Stimulated activated CD4-positive, alpha-beta T cell treated with anti-CD3 and anti-CD28 coated beads, Interleukin-12 subunit alpha, Interleukin-12 subunit beta, amount 100 ng/mL, for 48 hours (primary cell): Measurements from ENCODE around the gene ALG12.
"Not testable (repeated sequence)": the region's sequence is repeated elsewhere in the genome, so short reads cannot be mapped to it uniquely, and the experiment has no call there.

Experiments
- DNase-seq, 3 donors: peaks; one replicate each; pipeline ENCODE4 v3.0.0-alpha.2; 2020; ENCODE audit warnings: low read depth in 2 of 3, low spot score in 1 of 3

The ALG12 gene

DNA sequence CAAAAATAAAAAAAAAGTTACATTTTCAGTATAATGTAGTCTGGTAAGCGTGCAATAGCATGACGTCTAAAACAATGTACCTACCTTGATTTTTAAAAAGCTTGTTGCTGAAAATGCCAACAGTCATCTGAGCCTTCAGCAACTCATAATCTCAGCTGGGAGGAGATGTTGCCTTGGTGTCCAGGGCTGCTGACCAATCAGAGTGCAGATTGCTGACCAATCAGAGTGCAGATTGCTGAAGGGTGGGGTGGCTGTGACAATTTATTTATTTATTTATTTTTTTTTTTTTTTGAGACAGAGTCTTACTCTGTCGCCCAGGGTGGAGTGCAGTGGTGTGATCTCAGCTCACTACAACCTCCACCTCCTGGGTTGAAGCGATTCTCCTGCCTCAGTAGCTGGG lies 46.8 kb downstream of the ALG12 start:
- DNase-seq: no peak

DNA sequence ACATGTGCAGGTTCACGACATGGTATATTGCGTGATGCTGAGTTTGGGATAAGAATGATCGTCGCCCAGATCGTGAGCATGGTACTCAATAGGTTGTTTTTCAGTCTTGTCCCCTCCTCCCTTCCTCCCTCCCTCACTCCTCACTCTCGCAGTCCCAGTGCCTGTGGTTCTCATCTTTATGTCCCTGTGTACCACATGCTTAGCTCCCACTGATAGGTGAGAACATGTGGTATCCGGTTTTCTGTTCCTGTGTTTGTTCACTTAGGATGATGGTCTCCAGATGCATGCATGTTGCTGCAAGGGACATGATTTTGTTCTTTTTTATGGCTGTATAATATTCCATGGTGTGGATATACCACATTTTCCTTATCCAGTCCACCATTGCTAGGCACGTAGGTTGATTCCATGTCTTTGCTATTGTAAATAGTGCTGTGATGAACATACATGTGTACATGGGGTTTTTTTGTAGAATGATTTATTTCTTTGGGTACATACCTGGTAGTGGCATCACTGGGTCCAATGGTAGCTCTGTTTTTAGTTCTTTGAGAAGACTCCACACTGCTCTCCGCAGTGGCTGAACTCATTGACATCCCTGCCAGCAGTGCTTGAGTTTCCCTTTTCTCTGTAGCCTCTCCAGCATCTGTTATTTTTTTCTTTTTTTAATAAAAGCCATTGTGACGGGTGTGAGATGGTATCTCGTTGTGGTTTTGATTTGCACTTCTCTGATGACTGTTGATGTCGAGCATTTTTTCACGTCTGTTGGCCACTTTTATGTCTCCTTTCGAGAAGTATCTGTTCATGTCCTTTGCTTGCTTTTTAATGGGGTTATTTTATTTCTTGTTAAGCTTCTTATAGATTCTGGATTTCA lies 48.2 kb downstream of the ALG12 start:
- DNase-seq: no peak

DNA sequence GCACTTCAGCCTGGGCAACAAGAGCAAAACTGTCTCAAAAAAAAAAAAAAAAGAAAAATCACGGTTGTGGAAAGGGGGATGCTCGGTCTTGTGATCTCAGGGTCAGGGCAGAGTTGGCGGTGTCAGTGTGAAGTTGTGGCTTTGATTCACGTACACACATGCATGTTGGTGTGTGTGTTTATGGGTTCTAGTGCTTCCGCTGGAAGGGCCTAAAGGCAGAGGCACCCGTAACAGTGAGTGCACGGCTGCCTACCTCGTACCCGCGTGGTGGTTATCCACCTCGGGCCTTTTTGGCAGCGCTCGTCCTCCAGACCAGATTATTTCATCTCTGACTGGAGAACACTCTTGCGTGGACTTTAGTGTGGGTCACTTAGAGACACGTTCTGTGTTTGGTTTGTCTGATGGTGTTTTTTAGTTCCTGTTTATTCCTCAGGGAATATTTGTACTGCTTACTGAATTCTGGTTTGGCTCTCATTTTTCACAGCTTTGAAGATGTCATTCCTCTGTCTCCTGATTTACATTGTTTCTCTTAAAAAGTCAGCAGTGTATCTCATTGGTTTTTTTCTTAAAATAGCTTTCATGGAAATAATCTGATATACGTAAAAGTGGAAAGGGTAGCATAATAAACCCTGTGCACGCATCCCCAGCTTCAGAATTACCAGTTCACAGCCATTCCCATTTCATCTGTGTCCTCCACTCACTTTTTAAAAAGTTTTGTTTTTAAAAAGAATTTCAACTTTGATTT lies 49.0 kb downstream of the ALG12 start:
- DNase-seq: no peak

DNA sequence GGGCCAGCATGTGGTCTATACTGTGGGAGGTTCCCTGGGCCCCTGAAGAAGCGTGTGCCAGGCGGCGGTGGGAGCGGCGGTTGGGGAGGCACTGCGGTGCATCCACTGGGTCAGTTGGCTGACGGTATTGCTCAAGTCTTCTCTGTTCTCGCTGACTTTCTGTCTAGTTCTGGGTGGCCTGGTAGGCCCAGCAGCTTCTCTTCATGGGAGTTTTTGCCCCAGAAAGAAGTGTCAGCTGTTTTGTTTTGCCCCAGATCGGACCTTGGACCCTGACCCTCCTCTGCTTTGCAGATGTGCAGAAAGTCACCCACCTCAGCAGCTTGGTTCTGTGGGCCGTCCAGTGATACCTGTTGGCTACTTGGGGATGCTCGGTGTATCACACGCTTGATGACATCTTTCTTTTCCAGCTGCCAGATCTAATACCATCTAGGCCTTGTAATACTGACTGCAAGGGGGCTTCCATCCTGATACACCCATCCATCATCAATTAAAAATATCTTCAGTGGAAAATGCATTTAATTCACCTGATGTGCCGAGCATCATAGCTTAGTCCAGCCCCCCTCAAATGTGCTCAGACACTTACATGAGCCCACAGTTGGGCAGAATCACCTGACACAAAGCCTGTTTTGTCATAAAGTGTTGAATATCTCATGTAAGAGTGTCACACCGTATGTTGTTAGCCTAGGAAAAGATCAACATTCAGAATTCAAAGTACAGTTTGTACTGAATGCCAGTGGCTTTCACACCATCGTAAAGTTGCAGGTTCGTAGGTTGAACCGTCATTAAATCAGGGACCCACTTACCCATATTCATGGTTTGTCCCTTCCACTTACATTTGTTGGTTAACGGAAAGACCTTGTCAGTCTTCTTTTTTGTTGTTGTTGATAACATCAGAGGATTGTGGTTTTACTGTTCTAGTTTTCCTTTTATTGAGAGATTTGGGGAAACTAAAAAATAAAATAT lies 50.7 kb downstream of the ALG12 start:
- DNase-seq: no peak

DNA sequence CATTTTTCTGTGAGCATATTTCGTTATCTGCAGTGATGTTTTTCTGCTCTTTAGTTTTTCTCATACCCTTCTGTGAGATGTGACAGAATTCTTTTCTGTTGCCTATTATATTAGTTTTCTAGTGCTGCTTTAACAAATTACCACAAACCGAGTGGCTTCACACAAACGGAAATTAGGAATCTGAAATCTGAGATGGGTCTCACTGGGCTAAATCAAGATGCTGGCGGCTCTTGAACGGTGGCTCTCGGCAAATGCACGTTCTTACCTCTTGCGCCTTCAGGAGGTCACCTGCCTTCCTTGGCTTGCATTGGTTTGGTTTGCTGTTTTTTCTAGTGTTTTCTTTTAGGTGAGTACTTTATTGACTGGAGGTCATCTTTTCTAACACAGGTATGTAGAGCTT lies 51.6 kb downstream of the ALG12 start:
- DNase-seq: no peak

DNA sequence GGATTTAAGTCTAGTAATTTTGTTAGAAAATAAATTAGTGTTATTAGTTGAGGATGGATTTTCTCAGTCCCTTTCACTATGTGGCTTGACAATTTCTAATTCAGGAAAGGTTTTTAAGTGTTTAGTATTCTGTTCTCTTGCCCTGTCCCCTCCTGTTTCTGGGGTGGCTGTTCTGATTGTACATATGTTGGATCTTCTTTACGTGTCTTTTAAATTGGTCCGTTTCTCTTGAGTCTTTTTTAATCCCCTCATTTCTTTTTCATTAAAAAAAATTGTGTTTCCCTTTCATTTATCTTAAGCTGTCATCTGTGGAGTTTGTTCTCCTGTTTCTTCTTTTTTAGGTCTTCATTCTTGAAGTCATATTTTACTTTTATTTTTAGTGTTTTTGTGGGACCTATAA lies 52.1 kb downstream of the ALG12 start:
- no peak for DNase-seq

DNA sequence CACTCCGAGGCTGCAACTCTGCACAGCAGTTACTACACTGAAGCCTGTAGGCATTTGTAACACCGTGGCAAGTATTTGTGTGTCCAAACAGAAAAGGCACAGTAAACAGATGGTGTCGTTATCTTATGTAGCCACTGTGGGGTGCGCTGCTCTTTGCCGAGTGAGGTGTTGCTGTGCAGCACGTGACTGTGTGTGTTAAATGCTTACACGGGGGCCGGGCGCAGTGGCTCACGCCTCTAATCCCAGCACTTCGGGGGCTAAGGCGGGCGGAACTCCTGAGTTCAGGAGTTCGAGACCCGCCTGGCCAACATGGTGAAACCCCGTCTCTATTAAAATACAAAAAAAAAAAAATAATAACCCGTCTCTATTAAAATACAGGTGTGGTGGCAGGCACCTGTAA lies 53.1 kb downstream of the ALG12 start:
- DNase-seq: no peak

DNA sequence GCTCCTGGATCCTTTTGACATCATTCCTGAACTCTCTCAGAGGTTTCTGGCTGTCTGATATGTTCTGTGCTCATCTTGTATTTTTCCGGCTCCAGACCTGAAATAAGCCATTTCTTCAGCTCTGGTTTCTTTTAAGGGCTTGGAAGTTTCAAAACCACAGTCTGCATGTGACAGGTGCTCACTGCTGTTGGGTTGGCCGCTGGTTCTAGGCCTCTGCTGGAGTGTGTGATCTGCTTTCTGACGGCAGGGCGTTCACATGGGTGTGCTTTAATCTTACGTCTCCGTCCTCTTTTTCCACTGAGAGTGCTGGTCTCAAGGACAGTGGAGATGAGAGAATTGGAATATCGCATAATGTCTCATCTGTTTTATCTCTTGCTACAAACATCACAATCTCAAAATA lies 54.3 kb downstream of the ALG12 start:
- DNase-seq: no peak

DNA sequence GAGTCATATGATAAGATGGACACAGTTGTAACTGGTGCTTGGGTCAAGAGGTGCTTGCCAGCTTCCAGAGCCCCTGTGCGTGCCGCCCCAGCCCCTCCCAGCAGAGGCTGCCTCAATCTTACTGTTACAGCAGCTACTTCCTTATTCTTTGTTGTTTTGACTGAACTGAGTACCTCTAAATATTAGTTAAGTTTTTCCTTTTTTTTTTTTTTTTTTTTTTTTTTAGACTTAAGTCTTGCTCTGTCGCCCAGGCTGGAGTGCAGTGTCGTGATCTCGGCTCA lies 55.8 kb downstream of the ALG12 start:
- no peak for DNase-seq

DNA sequence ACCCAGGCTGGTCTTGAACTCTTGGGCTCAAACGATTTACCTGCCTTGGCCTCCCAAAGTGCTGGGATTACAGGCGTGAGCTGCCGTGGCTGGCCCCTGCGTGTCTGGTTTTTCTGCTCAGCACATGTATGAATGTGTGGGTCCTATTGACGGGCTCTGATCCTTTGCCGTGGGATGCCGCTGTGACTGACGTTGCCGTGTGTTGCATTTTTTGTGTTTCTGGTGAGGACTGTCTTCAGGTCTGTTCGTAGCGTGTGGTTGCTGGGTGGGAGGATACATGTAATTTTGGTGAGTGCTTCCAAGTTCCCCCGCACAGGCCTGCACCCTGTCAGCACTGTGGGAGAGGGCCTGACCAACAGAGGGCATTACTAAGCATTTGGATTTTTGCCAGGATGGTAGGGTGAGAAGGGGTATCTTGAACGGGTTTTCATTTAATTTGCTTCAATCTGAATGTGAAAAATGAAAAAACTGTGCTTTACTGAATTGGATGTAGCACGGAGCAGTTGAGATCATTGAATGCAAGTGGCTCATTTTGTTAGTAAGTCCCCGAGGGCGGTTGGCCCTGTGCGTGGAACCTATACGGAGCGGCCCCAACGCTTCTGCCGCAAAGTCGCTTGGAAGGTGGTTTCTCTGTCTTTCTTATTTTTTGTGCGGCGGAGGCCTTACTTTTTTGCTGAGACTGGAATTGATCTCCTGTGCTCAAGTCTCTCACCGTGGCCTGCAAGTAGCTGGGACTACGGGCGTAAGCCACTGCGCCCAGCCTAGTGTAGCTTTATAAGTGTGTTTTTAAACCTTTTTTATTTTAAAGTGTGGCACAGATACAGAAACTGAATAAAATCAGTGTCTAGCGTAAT lies 56.4 kb downstream of the ALG12 start:
- no peak for DNase-seq

DNA sequence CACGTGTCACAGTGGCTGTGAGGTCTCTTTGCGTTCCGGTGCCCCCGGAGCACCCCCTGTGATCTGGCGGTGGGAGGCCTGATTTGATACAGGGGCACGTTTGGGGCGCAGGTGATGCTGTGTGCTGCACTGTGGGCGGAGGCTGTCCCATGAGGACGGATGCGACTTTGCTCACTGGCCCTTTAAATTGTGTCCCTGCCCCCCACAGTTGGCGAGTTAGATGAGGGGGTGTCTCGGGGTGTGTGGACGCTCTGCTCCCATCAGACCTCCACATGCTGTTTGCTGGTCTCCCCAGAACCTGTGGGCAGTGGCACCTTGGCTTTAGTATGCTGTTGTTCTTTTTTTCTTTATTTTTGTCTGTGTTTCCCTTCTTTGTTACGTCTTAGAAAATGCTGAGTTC lies 59.4 kb downstream of the ALG12 start:
- no peak for DNase-seq

DNA sequence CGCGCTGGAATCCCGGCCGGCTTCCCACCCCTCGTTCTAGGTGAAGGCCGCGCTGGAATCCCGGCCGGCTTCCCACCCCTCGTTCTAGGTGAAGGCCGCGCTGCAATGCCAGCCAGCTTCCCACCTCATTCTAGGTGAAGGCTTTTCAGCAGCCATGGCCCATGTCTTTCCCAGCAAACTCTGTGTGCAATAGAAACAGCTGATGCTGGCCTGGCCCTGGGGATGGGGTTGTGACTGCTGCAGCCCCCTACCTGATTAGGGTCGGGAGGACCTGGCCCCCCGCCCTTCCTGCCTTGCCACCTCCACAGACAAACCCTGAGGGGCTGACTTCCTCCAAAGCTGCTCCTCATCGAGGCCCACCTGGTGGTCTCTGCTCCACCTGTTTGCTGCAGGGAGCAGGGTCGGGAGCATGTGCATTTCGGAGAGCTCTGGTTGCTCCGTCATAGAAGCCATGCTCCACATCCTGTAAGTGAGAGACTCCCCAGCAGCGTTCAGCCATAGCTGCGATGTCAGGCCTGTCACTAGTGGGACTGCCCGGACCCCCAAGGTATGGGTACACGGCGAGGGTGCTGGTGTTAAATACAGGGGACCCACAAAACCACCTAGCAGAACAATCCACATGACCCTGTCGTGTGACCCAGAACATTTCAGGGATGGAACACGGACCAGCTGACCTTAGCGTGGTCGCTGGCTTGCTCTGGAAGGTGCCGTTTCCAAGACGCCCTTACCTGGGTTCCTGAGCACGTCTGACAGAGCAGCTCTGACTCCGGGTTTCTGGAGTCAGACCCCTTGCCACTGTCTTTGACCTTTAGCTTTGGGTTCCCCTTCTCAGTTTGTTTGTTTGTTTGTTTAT lies 61.2 kb downstream of the ALG12 start:
- no peak for DNase-seq

DNA sequence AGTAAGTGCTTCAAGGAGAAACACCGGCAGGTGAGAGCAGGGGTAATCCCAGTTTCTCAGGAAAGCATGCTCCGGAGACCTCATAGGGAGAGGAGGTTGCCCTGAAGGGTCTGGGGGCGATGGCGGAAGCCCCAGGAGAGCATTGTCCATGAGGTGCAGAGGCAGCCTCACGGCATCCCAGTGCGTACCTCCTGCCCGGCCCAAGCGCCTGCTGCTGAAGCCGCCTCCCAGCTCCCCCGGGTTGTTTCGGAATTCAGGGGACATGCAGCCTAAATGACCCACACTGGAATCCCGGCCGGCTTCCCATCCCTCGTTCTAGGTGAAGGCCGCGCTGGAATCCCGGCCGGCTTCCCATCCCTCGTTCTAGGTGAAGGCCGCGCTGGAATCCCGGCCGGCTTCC lies 61.9 kb downstream of the ALG12 start:
- DNase-seq: no peak

DNA sequence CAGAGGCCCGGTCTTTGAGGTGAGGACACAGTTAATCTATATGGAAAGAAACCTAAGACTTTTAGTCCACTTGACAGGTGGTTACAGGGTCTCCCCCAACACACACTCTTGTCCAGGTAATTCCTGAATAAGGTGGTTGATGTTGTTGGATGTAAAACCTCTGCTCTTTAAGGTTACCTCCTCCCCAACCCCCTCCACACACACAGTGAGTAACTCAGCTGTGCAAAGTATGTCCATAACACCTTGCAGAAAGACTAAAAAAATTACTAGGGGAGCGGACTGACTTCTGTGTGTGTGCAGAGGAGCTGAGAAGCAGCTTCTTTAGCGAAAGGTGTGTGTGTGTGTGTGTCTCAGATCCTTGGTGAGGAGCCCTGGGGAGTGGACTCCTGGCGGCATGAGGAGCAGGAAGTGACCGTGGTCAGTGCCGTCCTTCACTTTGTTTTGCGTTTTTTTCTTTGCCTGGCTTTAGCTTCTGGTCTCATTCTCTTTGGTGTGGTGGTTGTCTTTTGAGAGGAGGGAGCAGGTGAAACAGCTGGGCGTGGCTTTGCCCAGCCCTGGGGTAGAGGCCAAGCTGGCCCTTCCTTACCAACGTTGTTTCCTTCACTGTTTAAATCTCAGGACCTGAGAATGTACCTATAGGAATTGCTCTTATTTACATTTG lies 62.9 kb downstream of the ALG12 start:
- DNase-seq: no peak

DNA sequence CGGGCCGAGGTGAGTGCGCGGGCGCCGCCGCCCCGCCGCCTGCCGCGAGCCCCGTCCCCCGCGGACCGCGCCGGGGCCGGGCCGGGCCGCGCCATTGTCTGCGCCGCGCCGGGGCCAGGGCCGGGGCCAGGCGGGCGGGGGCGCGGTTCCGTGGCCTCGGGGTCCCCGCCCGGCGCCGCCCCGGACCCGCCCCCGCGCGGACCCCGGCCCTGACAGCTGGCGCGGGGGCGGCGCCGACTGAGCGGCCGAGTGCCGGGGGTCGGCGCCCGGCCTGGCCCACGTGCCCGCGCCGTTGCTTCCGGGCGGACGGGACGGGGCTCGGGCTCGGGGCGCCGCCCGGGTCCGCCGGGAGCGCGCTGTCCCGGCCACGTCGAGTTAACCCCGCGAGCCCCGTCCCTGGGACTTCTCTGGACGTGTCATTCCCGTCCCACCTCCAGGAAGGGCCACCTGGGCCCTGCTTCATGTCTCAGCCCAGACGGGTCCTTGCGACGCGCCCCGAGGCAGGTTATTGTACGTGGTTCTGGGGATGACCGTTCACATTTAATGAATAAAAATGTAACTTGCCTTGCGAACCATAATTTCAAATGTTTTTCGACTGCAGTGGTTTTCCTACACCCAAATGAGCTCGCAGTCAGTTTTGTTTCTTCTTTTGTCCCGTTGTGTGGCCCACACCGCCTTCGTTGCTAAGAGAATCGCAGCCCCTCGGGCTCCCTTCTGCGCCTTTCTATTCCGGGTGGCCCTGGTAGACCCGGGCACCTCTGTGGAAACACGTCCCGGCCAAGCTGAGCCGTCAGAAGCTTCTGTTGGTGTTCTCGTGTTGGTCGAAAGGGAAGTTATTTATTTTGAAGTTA lies 64.0 kb downstream of the ALG12 start:
- no peak for DNase-seq

DNA sequence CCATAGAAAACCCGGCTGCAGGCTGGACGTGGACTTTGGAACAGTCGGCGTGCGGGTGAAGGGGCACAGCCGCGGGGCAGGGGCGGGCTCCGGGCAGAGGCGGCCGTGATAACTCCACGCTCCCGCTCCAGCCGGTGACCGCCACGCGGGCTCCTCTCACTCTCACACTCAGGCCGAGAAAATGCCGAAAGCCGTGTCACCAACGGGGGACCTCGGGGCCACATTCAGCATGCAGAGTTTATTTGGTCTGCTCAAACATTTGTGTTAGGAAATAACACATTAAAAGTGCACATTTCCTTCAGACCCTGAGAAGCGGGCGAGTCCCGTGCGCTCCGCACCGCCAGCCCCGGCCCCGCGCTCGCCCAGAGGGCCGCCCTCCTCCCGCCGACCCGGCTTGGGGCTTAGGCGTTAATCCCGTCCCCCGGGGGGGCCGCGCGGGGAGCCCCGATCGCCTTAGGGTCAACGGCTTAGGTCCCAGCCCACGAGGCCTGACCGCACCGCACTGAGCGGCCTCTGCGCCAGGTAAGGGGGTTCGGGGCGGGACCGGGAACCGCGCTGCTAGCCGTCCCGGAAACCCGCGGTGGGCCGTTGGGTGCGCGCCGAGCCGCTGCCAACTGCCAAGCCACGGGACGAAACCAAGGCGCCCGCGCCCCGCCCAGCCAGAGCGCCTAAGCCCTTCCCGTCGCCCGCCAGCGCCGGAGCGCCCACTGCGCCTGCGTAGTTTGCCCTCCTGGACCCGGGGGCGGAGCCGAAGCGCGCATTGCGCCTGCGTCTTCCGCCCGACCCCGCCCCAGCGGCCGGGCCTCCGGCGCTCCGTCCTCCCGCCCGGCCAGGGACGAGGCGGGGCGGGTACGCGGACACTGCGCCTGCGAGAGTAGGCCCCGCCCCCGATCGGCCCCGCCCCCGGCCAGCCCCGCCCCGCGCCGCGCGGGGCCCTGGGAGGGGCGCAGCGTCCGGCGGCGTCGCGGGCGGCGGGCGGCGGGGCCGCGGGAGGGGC lies 65.0 kb downstream of the ALG12 start, which contains the start of gene ZBED4:
Gene ZBED4, plus strand, starts transcription at position 947 of the 997 bp plus-strand sequence. CDS start 29,819 bp downstream, outside the sequence.
- DNase-seq: peak; percentile 97 to 98 (median 97)

DNA sequence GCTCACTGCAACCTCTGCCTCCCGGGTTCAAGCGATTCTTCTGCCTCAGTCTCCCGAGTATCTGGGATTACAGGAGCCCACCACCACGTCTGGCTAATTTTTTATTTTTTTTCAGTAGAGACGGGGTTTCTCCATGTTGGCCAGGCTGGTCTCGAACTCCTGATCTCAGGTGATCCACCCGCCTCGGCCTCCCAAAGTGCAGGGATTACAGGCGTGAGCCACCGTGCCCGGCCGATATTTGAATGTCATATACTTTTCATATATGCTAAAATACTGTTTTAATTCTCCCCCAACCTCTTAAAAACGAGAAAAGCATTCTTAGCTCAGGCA lies 65.7 kb downstream of the ALG12 start:
- not testable (repeated sequence) for DNase-seq
